RWPE1 (cell line): ENCODE data around the gene QSOX1.
"Not testable (repeated sequence)": the region's sequence is repeated elsewhere in the genome, so short reads cannot be mapped to it uniquely, and the experiment has no call there.

ENCODE experiments used
- CTCF ChIA-PET: fragments of 350-600 bp; sonication (Branson Sonifier 250); formaldehyde crosslinking; extraction: SDS; loops from one replicate; lab custom pipeline; 2021; lab: Yijun Ruan, JAX
- POLR2A ChIA-PET: fragments of 400-600 bp; formaldehyde crosslinking; extraction: SDS; loops from one replicate; lab custom pipeline; 2020; ENCODE audit warnings: antibody characterized with exemption; ENCODE audit not compliant: low non-redundant PET; lab: Yijun Ruan, JAX
- DNase-seq: peaks from one replicate; pipeline ENCODE4 v3.0.0; 2012; ENCODE audit warnings: low spot score
- H3K27ac ChIP-seq: fragments of 450-650 bp; 2 replicates; pipeline ENCODE4 v1.5.1; 2017
- CTCF ChIP-seq: fragments of 450-650 bp; conservative IDR thresholded peaks from 2 replicates; pipeline ENCODE4 v1.5.1; 2017; ENCODE audit warnings: low read depth, mild to moderate bottlenecking

The QSOX1 gene

DNA sequence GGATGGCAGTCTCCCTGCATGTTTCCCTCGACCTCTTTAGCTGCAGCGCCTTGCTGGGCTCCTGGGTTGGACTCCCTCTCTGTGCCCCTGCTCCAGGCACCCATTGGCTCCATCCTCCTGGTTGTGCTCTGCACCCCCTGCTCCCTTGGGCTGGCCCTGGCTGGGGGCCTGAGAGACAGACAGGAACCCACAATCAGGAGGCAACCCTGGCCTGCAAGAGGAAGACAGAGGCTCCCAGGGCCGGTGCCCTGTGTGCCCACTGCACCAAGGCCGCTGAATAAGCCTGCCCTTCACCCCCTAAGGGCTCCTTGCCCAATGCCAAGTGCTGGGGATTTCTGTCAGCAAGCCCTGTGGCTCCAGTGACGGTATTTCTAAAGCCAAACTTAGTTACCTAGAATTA lies 43.9 kb downstream of the QSOX1 start:
- DNase-seq, result no peak
- CTCF ChIA-PET, result interaction anchor here (0.6 to 2.6 kb wide), 2 partner anchors 11 to 17 kb away, joined by 3 to 11 read pairs; no protein-coding TSS in a partner anchor
- no peak overlapping the region for H3K27ac ChIP-seq
- POLR2A ChIA-PET, result no interaction called here
- no peak for TF ChIP-seq CTCF

- ChIA-PET POLR2A (no interaction called here), CTCF (interaction anchor here (0.6 to 2.6 kb wide), 3 partner anchors 11 to 870 kb away, joined by 3 to 11 read pairs (median 5); no protein-coding TSS in a partner anchor)
- TF ChIP-seq CTCF, result no peak
- no peak for DNase-seq
- no peak overlapping the region for H3K27ac ChIP-seq
Observed at GRCh38 chr1:180199018-180199417, 44.3 kb downstream of the QSOX1 start.

GRCh38 chr1:180201451-180202200 lies 47.0 kb downstream of the QSOX1 start:
- CTCF ChIA-PET, result interaction anchor here (0.6 to 0.7 kb wide), 2 partner anchors 141 to 387 kb away, joined by 3 read pairs; no protein-coding TSS in a partner anchor

GRCh38 chr1:180202588-180202987 lies 47.9 kb downstream of the QSOX1 start:
- DNase-seq, H3K27ac ChIP-seq, POLR2A ChIA-PET: not testable (repeated sequence)
- CTCF ChIA-PET, result interaction anchor here (0.6 kb wide), 1 partner anchor 142 kb away, joined by 3 read pairs; no protein-coding TSS in a partner anchor

More at GRCh38 chr1:180201451-180202200, 47.0 kb downstream of the QSOX1 start:
- no peak for TF ChIP-seq CTCF
- no peak overlapping the region for H3K27ac ChIP-seq
- POLR2A ChIA-PET, result no interaction called here
- no peak for DNase-seq

DNA sequence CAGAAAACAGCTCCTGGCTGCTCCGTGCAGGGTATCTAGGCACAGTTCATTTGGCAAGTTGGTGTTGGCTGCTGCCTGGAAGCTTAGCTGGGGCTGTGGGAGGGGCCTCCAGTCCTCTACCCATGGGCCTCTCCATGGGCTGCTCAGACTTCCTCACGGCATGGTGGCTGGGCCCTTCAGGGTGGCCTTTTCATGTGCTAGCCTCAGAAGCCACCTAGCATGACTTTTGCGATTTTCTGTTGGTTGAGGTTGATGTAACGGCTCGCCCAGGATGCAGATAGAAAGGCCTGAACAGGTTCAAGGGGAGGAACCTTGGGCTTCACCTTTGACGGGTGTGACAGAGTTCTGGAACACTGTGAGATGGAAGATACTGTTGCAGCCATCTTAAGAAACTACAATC lies 49.6 kb downstream of the QSOX1 start:
- DNase-seq, result no peak
- no peak overlapping the region for H3K27ac ChIP-seq
- TF ChIP-seq CTCF, result no peak
- ChIA-PET CTCF (no interaction called here), POLR2A (no interaction called here)

DNA sequence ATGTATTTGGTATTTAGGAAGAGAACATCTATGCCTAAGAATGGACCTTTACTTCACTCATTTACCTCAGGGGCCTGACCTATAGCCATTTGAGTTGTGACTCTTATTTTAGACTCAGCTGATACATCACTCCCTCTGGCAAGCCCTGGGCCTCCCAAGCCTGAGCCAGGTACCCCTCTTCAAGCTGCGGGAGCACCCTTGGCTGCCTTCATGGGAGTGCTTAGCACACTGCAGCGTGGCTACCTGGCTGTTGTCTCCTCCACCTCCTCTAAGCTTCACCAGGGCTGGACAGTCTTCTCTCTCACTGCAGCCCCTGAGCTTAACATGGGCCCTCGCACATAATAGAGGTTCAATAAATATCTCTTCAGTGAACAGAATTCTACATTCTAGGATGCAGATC lies 51.9 kb downstream of the QSOX1 start:
- POLR2A ChIA-PET, result no interaction called here
- no peak for TF ChIP-seq CTCF
- DNase-seq, result no peak
- CTCF ChIA-PET, result no interaction called here
- no peak overlapping the region for H3K27ac ChIP-seq

DNA sequence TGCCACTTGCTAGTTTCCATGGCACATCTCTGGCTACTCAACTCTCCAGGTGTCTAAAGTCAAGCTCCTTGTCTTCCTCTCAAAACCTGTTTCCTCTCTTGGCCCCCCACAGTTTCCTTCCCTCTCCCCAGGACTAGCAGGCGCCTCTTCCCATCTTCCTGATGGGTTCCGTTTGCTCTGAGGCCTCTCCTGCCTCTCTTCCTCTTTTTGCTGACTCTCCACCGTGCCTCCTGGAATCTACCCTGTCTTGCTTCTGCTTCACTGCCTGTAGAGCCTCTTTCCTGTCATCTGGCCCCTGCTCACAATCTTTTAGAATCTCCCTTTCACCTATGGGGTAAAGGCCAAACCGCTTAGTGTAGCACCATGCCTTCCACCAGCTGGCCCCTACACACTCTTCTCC lies 53.6 kb downstream of the QSOX1 start:
- H3K27ac ChIP-seq, result no peak overlapping the region
- DNase-seq, result no peak
- ChIA-PET POLR2A (no interaction called here), CTCF (interaction anchor here (0.6 kb wide), 1 partner anchor 185 kb away, joined by 3 read pairs; no protein-coding TSS in a partner anchor)
- TF ChIP-seq CTCF, result no peak
